ENCODE measurements around the gene PAN2. TPM values are rescaled to one million over a fixed set of nuclear protein-coding genes. Genes with fewer than 3 reads are reported as not detected.
A peak's percentile ranks its signal among the peaks of the same experiment; 100 is the strongest.

PAN2 gene
- total and polyA plus RNA-seq, 2 donors (not counting 3 experiments of a cell fraction or from before 2014, with no cell fraction given) = 21.5 to 21.9 TPM

GRCh38 chr12:56271031-56271430, 62.8 kb downstream of the PAN2 start:
- H4K20me1 ChIP-seq (replicated peaks; ENCODE audit: control insufficient read depth, extremely low read depth, insufficient read depth, low read length) = no peaks in the 10 kb centered on the region
- dilution Hi-C loops (cut with MboI; ENCODE audit: extremely low pct_ligation_motif_present, low sequenced_read_pairs) = no loop called here
- H3K79me2 ChIP-seq (ENCODE audit: control insufficient read depth, insufficient read depth, low read length) = no peaks in the 10 kb centered on the region
- no peak overlapping the region for H3K4me2 ChIP-seq (ENCODE audit: insufficient read depth, low read length)
- H3K9ac ChIP-seq (replicated peaks; ENCODE audit: extremely low read depth, insufficient read depth, low read length) = no peak overlapping the region
- H3K9me1 ChIP-seq (replicated peaks; ENCODE audit: control insufficient read depth, extremely low read depth, insufficient read depth, low read length) = no peaks in the 10 kb centered on the region
- H2AFZ ChIP-seq (ENCODE audit: low read depth, low read length) = no peak overlapping the region
- no peaks in the 10 kb centered on the region for H3K9me3 ChIP-seq (replicated peaks; ENCODE audit: control insufficient read depth, insufficient read depth, low read length)
- no peak overlapping the region for H3K27ac ChIP-seq (ENCODE audit: insufficient read depth, low read depth, low read length)
- CTCF ChIA-PET = interaction anchor here (0.9 to 2.9 kb wide), 7 partner anchors 13 to 193 kb away, joined by 3 to 11 read pairs (median 4); partner anchors contain the start of genes ANKRD52, IL23A, SMARCC2 and ZC3H10
- H3K4me1 ChIP-seq (ENCODE audit: control insufficient read depth, extremely low read depth, insufficient read depth, low read length) = peaks cover 4% of the 10 kb centered on the region
- H3K27me3 ChIP-seq (ENCODE audit: control insufficient read depth in 2 of 2, insufficient read depth in 2 of 2, low read length in 2 of 2) = no peaks in the 10 kb centered on the region
- DNase-seq (ENCODE audit: low read depth, low spot score) (peak; percentile 39), FAIRE-seq (no peak)
- H3K36me3 ChIP-seq (ENCODE audit: control insufficient read depth in 2 of 2, extremely low read depth in 1 of 2, insufficient read depth in 2 of 2, low read length in 2 of 2) = peaks cover 17 to 27% of the 10 kb centered on the region in 2 experiments
- H3K4me3 ChIP-seq (replicated peaks in 1 of 3; ENCODE audit: insufficient read depth in 1 of 3, low read depth in 1 of 3, low read length in 3 of 3) = no peak overlapping the region
- POLR2A ChIA-PET = no interaction called here
- TF ChIP-seq EZH2 (IDR thresholded peaks at IDR 0.05; ENCODE audit: borderline replicate concordance, low read depth, low read length, severe bottlenecking) = no peak
- peak; percentile 29 to 63 for TF ChIP-seq CTCF (IDR thresholded peaks at IDR 0.05; ENCODE audit: extremely low read depth in 1 of 2, insufficient read depth in 1 of 2, low read depth in 1 of 2, low read length in 2 of 2)
- intact Hi-C loops (cut with micrococcal nuclease) = no loop called here
- no TSS peak for BruUV-seq (replicated peaks)

GRCh38 chr12:56267443-56268071, 66.2 kb downstream of the PAN2 start:
- H3K9me1 ChIP-seq (replicated peaks; ENCODE audit: control insufficient read depth, extremely low read depth, insufficient read depth, low read length) = no peaks in the 10 kb centered on the region
- H4K20me1 ChIP-seq (replicated peaks; ENCODE audit: control insufficient read depth, extremely low read depth, insufficient read depth, low read length) = no peaks in the 10 kb centered on the region
- FAIRE-seq = no peak
- peak overlapping the region; percentile 79 for H2AFZ ChIP-seq (ENCODE audit: low read depth, low read length)
- no peaks in the 10 kb centered on the region for H3K27me3 ChIP-seq (ENCODE audit: control insufficient read depth in 2 of 2, insufficient read depth in 2 of 2, low read length in 2 of 2)
- intact Hi-C loops (cut with micrococcal nuclease) (loop anchor here (1.0 to 5.0 kb wide), 4 partner anchors 33 to 195 kb away; partner anchors contain the start of genes CS and NABP2), dilution Hi-C loops (cut with MboI; ENCODE audit: extremely low pct_ligation_motif_present, low sequenced_read_pairs) (no loop called here)
- no peaks in the 10 kb centered on the region for H3K9me3 ChIP-seq (replicated peaks; ENCODE audit: control insufficient read depth, insufficient read depth, low read length)
- CTCF ChIA-PET = interaction anchor here (1.4 to 3.5 kb wide), 3 partner anchors 10 to 197 kb away, joined by 7 to 27 read pairs (median 10); partner anchors contain the start of genes ANKRD52 and SMARCC2
- peak overlapping the region; percentile 78 for H3K4me2 ChIP-seq (ENCODE audit: insufficient read depth, low read length)
- H3K9ac ChIP-seq (replicated peaks; ENCODE audit: extremely low read depth, insufficient read depth, low read length) = peak overlapping the region; percentile 69
- peaks cover 0 to 4% of the 10 kb centered on the region in 2 experiments for H3K36me3 ChIP-seq (ENCODE audit: control insufficient read depth in 2 of 2, extremely low read depth in 1 of 2, insufficient read depth in 2 of 2, low read length in 2 of 2)
- H3K4me1 ChIP-seq (ENCODE audit: control insufficient read depth, extremely low read depth, insufficient read depth, low read length) = peaks cover 4% of the 10 kb centered on the region
- TF ChIP-seq CTCF (IDR thresholded peaks at IDR 0.05; ENCODE audit: extremely low read depth in 1 of 2, insufficient read depth in 1 of 2, low read depth in 1 of 2, low read length in 2 of 2) (no peak), MAX (IDR thresholded peaks at IDR 0.05; ENCODE audit: insufficient read depth, insufficient read length) (no peak), MYC (IDR thresholded peaks at IDR 0.05; ENCODE audit: low read depth, low read length) (no peak)
- H3K79me2 ChIP-seq (ENCODE audit: control insufficient read depth, insufficient read depth, low read length) = no peaks in the 10 kb centered on the region
- no peak for DNase-seq (ENCODE audit: low read depth, low spot score)
- no TSS peak for BruUV-seq (replicated peaks)
- POLR2A ChIA-PET = interaction anchor here (0.8 to 1.6 kb wide), 2 partner anchors 10 to 12 kb away, joined by 3 to 5 read pairs; no protein-coding TSS in a partner anchor
- H3K4me3 ChIP-seq (replicated peaks in 1 of 3; ENCODE audit: insufficient read depth in 1 of 3, low read depth in 1 of 3, low read length in 3 of 3) = peak overlapping the region; percentile 17 to 50 (median 43)
- no peak overlapping the region for H3K27ac ChIP-seq (ENCODE audit: insufficient read depth, low read depth, low read length)
